GM21619 (cell line): Measurements from ENCODE around the gene NKD2.
A peak's percentile ranks its signal among the peaks of the same experiment; 100 is the strongest.
"Not testable (repeated sequence)": the region's sequence is repeated elsewhere in the genome, so short reads cannot be mapped to it uniquely, and the experiment has no call there.

Experiments
- ATAC-seq: cut with Tn5 transposase; IDR thresholded peaks from one replicate; pipeline ENCODE4 v1.9.1; 2021; ENCODE audit not compliant: unreplicated experiment

NKD2 gene, protein sequence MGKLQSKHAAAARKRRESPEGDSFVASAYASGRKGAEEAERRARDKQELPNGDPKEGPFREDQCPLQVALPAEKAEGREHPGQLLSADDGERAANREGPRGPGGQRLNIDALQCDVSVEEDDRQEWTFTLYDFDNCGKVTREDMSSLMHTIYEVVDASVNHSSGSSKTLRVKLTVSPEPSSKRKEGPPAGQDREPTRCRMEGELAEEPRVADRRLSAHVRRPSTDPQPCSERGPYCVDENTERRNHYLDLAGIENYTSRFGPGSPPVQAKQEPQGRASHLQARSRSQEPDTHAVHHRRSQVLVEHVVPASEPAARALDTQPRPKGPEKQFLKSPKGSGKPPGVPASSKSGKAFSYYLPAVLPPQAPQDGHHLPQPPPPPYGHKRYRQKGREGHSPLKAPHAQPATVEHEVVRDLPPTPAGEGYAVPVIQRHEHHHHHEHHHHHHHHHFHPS

DNA sequence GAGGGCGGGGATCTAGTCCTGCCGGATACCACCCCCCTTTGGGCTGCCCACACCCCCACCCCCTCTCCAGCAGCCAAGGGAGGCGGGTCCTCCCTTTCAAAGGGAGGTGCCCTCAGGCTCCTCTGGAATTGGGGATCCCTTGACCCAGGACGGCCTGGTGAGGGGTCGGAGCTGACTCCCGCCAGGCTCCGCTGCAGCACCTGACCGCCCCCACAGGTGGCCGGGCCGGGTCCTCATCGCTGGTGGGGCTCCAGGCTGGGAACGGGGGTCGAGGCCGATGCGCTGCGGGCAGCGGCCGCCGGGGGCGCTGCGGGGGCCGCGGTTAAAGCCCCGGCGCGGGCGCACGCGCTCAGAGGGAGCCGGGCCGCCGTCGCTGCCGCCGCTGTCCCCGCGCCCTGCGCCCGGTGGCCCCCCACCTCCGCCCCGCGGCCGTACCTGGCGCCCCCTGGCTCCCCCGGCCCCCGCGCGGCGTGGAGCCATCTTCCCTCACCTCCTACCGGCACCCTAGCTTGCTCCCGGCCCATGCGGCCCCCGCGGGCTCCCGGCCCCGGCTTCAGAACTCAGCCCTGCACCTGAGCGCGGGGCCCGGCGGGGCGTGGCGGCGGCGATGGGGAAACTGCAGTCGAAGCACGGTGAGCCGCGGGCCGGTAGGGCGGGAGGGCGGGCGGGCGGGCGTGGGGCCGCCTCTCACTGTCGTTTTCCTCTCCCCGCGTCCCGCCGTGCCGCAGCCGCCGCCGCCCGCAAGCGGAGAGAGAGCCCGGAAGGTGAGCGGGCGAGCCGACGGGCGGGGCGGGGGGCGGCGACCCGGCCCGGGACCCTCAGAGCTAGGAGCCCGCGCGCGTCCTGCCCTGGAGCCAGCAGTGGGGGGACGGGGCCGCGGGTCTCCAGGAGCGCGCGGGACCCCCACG lies at the start of gene NKD2:
Gene NKD2 (plus strand): TSS at position 352 of the 908 bp plus-strand sequence. CDS start 256 bp downstream, at position 608.
- ATAC-seq: no peak

DNA sequence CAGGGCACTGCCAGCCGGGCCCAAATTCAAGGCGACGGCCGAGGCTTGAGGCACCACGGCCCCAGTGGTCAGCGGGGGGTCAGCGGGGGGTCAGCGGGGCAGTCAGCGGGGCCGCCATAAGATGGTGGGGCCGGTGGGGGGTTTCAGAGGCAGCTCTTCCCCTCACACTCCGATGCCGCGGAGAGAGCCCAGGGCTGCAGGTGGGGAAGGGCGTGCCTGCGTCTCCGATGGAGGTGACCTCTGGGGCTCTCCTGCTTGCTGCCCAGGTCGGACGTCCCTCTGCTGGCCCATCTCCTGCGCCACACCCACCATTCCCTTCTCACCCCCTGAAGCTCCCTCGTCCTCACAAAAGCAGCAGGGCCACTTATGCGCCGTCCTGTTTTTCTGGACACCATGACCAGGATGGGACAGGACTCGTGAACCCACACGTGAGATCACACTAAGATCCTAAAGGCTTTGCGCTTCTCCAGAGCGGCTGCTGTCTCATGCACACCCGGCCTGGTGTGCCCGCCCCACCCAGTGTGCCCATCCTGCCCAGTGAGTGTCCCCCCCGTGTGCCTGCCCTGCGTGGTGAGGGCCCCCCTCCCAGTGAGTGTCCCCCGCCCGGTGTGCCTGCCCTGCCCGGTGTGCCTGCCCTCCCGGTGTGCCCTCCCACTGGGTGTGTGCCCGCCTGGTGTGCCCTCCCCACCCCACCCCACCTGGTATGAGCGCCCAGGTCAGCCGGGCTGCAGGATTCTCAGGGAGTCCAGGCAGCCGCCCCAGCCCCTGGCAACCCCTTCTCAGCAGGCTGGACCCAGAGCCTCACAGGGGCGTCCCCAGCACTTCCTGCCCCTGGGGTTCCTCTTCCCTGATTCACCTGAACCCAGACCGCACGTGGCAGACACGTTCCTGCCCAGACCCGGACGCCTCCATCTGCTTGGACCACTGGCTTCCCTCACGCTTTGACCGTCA lies 48.7 kb upstream of the NKD2 start:
- ATAC-seq: no peak

DNA sequence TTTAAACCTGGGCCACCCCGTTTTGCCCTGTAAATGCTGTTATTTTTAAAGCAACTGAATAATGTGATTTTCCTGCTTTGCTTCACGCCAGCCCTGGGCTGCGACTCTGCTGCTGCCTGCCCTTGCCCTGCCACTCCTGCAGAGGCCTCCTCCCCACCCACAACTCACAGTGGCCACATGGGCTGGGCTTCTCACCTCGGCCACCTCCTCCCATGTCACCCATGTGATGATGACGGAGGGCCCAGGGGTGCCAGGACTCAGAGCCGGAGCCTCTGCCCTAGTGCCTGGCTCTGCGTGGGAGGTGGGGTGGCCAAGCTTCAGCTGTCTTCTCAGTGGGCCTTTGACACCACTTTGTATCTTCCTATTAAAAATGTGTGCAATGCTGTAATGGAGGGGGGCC lies 48.1 kb upstream of the NKD2 start:
- no peak for ATAC-seq

DNA sequence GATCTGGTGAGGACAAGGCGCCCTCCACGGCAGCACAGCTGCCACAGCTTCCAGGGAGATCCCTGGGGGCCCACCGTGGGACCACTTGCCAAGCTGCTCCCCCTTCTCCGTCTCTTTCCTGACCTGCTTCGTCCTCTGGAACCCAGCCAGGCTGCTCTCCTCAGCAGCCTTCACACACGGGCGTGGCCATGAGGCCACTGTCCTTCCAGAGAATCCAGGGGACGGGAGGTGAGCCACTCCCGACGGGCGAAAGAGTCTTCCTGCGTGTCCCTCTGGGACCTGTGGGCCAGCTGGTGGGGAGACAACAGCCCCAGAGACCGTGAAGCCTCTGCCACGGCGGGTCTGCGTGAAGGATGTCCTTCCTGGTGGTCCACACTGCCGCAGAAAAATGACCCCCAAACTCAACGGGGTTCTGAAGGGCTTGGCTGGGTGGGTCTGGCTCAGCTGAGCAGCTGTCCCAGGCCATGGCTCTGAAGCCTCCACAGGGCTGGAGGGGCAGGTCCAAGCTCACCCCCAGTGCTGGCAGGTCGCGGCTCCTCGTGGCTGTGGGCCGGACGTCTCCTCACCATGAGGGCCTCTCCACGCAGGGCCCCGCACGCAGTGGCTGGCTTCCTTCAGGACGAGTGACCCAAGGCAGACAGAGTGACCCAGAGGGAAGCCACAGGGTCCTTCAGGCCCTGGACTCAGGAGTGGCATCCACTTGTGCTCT lies 47.4 kb upstream of the NKD2 start:
- no peak for ATAC-seq

DNA sequence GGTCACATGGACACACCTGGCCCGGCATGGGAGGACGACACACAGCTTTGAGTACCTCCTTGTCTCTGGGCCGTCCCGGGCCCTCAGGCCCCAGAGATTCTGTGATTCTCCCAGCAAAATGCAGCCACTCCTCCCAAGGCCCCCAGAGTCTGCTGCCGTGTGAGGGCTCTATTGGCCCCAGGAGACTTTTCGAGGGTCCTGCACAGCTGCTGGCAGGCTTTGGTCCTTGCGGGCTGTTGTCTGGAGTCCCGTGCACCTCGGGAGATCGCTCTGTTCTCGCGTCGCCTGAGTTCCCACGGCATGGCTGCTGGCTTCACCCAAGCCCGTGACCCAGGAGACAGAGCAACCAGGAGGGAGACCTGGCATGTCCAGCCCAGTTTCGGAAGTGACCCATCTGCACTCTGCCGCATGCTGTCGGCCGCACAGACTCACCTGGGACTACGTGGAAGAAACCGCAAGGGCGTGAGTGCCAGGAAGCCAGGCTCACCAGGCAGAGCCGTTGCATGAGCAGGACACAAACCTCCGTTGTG lies 46.8 kb upstream of the NKD2 start:
- no peak for ATAC-seq

DNA sequence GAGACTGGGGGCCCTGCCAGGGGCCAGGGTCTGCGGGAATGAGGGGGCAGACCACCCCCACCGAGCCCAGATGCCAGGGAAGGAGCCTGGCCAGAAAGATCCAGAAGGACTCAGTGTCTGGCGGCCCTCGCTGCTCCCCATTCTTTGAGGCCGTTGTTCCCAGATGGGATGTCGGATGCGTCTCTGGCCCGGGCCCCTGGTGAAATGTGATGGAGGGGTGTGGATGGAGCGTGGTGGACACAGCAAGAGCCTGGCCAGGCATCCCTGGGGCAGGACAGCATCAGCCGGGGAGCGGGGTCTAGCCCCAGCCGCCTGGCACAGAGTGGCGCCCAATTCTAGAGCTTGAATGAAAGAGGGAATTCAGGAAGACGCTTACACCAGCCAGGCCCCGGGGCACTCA lies 46.2 kb upstream of the NKD2 start:
- no peak for ATAC-seq

DNA sequence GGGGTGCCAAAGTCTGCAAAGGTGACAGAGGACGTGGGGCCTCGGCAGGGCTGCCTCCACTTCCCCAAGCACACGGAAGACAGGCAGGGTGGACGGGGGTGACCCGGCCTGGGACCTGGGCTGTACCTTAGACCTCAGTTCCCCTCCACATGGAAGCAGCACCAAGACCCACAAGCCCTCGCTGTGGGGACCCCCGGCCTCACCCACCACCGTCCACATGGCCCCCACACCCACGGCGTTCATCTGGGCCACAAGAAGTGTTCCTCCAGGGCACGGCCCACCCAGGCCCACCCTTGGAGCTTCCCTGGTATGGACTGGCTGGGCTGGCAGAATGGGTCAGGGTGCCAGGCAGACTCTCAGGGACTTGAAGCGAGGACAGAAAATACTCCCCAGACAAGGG lies 45.8 kb upstream of the NKD2 start:
- ATAC-seq: no peak

DNA sequence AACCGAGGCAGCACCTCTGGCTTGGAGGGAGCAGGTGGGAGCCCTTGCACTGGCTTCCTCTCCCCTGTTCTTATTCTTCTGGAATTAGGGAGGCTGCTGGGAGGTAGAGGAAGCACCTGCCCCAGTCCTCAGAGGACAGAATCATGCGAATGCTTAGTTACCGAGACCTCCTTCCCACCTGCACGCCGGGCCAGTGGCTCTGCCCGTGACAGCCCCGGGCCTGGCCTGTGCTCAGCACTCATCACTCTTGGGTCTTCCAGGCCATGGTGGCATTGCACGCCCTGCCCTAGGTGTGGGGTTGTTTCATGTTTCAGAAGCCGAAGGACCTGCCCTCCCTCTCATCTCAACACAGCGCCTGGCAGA lies 45.3 kb upstream of the NKD2 start:
- ATAC-seq: no peak

DNA sequence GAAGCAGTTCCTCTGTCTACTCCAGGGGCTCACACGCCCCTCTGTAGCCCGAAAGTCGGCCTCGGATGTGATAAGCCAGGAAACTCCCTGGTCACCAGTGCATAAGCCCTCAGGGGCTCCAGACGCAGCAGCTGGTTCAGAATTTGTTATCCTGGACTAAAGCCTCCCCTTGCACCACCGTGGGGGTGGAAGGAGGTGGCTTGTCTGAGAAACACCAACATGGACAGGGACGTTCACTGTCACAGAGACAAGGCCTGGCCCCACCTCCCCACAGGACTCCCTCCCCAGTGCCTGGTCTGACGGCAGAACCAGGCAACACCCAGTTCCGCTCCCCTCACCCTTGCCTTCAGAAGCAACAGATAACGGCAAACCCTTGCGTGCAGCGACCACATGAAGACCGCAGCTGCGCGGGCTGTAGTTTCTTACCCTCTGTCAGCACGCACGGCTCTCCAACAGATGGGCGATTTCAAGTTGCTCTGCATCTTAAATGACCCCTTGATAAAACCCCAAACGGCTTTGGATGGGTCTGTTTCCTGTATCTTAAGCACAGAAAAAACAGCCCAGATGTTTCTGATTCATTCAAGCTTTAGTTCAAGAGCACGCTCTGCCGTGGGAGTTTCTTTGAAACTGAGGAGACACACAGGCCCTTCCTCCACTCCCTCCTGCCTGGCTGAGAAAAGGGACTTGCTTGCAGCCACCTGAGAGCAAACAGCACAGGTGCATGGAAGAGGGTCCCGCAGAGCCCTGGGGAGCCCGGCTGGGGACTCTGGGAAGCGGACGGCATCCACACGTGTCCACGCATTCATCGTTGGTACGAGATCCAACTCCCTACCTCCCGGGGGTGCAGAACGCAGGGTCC lies 44.7 kb upstream of the NKD2 start:
- ATAC-seq: peak; percentile 74

DNA sequence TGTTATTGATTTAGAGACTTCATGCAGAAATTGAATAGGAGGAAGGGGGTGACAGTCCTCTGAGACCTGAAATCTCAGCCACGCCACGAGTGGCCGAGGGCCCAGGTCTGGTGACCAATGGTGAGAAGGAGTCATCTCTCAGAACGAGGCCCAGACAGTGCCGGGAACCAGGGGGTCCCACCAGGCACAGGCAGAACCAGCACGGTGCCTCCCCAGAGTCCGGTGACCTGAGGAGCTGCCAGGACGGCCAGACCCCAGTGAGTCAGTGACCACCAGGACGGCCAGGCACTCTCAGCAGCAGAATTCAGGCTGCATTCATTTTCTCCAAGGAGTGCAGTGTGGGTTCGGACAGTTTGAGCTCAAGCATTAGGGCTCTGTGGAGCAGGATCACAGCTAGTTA lies 43.8 kb upstream of the NKD2 start:
- no peak for ATAC-seq

DNA sequence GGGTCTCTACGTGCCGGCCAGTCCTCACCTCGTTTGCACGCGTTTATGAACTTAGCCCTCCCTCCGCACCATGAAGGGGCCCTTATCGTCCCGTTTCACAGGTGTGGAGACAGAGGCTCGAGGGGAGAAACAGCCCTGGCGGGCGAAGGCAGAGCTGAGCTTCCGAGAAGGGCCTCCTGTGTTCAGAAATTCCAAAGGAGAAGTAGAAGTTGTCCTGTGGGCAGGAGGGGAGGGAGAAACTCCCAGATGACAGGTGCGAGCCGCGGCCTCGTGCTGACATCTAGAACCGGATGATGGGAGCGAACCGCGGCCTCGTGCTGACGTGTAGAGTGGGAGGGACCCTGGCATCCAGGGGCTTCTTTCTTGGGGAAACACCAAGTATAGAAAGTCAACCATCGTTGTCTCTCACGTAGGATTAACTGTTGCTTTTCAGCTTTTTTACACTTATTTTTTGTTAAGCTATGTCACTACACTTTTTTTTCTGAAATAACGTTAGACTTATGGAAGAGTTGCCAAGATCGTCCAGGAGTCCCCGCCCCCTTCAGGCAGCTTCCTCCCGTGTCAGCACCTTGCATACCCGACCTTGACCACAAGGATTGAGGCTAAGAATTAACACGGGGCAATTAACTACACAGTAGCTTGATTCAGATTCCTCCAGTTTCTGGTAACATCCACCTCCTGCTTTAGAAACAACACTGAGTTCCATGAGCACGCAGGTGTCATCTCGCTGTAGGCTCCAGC lies 42.8 kb upstream of the NKD2 start:
- ATAC-seq: no peak

DNA sequence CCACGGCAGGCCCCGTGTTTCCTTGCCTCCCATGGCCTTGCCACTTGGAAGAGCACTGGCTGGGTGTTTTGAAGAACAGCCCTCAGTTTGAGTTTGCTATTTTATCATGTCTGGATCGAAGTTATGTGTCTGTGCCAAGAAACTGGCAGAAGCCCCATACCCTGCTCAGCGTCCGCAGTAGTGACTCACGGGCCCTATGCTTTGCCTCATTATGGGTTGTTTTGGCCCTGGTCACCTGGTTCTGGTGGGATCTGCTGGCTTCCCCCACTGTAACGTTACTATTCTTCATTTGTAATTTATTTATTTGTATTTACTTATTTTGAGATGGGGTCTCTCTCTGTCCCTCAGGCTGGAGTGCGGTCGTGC lies 42.3 kb upstream of the NKD2 start:
- ATAC-seq: no peak

DNA sequence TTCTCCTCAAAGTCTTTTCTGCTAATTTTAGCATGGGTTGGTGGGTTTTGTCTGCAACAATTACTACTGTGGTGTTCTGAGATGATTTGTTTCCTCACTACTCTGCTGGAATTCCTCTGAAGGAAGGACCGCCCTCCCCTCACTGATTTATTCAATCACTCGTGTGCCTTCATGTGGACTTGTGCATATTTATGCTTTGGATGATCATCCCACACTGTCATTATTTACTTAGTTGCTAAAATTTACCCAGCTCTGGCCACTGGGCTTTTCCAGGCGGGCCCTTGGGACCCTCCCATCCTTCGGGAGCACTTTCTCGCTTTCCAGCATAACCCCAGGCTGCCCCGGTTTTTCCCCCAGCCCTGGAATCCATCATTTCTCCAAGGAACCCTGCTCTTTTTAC lies 41.7 kb upstream of the NKD2 start:
- ATAC-seq: no peak

DNA sequence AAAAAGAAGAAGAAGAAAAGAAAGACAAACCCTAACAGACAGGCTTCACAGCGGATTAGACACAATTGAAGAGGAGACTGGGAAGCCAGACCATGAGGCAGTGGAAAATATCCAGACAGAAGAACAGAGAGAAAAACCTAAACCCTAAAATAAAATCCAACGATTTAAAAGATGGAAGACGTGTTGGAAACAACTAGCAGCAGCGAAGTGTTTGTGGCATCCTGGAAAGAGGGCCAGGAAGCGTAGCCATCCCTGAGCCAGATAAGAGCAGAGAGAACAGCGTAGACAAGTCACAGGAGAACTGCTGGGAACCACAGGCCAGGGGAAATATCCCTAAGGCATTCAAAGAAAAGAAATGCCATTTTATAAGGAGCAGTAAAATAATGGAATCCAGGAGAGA lies 39.7 kb upstream of the NKD2 start:
- ATAC-seq: no peak

DNA sequence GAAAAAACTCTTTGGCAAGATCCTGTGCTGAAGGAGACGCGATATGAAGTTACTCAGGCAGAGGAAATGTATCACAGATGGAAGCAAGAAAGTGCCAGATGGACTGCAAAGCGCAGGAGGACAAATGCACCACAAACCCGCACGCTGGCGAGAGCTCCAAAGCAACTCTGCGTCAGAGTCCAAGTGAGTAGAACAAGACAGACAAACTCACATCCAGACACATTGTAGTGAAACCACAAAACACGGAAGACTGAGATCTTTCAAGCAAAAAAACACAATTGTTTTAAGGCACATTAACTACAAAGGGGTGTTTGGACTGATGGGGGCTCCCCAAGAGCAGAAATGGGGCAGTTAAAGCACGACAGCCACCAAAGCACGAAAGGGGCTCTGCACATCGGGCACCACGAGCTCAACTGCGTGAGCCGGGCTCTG lies 39.2 kb upstream of the NKD2 start:
- no peak for ATAC-seq

DNA sequence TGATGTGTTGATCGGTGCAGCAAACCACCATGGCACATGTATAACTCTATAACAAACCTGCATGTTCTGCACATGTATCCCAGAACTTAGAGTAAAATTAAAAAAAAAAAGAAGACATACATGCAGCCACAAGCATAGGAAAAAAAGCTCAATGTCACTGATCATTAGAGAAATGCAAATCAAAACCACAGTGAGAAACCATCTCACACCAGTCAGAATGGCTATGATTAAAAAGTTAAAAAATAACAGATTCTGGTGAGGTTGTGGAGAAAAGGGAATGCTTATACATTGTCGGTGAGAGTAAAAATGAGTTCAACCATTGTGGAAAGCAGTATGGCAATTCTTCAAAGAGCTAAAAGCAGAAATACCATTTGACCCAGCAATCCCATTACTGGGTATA lies 36.0 kb upstream of the NKD2 start:
- not testable (repeated sequence) for ATAC-seq

DNA sequence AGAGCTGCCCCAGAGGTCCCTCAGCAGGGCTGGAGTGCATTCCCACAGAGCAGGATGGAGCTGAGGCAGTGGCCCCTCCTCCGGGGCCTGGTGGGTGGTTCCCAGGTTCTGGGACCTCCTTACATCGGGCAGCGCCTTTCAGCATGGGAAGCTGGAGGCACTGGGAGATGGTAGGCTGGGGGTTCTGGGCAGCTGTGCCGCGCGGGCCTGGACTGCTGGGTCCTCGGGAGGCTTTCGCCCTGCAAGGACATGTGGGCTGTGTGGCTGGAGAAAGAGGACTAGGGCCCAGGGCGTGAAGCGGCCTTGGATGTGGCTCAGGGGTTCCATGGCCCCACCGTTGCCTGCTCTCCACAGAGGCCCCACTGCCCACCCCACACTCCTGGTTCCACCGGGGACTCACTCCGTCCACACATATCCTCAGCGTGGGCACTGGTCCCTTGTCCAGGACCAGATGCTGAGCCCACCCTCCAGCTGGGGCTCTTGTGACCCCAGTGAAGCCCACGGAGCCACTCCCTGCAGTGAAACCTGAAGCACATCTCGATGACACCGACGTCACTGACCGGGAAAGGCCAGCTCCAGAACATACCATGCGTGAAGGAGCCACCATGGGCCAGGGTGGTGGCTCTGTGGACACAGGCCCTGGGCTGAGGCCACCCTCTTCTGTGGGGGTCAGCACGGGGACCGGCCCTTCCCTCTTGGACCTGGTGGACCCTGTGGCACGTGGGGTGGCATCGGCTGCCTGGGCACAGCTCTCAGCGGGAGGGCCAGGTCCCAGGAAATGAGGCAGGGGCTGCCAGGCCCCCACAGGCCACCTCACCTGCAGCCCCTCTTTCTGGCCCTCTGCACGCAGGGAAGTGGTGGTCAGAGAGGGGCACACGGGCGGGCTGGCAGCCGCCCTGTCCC lies 31.5 kb upstream of the NKD2 start:
- no peak for ATAC-seq
